HG03342 (cell line): Measurements from ENCODE around the gene MAEA.
"Not testable (repeated sequence)": the region's sequence is repeated elsewhere in the genome, so short reads cannot be mapped to it uniquely, and the experiment has no call there.

ENCODE experiments used
- ATAC-seq: cut with Tn5 transposase; IDR thresholded peaks from one replicate; pipeline ENCODE4 v1.9.1; 2021; ENCODE audit warnings: mild to moderate bottlenecking, moderate library complexity; ENCODE audit not compliant: unreplicated experiment

The MAEA gene

GRCh38 chr4:1318488-1319213, 29.0 kb downstream of the MAEA start:
- no peak for ATAC-seq

GRCh38 chr4:1321486-1321885, 31.8 kb downstream of the MAEA start:
- ATAC-seq, result no peak

GRCh38 chr4:1321946-1322650, 32.4 kb downstream of the MAEA start:
- no peak for ATAC-seq

GRCh38 chr4:1323280-1323634, 33.6 kb downstream of the MAEA start:
- no peak for ATAC-seq

GRCh38 chr4:1323635-1324442, 34.1 kb downstream of the MAEA start:
- ATAC-seq, result no peak

GRCh38 chr4:1324443-1325175, 34.9 kb downstream of the MAEA start:
- not testable (repeated sequence) for ATAC-seq

GRCh38 chr4:1325176-1325480, 35.4 kb downstream of the MAEA start:
- no peak for ATAC-seq

- ATAC-seq, result no peak
These were observed 36.3 kb downstream of the MAEA start for GRCh38 chr4:1325681-1326635.

- no peak for ATAC-seq
These were observed 37.2 kb downstream of the MAEA start for GRCh38 chr4:1326751-1327525.

- no peak for ATAC-seq
These were observed 38.0 kb downstream of the MAEA start for GRCh38 chr4:1327526-1328266.

- ATAC-seq, result no peak
These were observed 38.8 kb downstream of the MAEA start for GRCh38 chr4:1328267-1329155.

- ATAC-seq, result no peak
These were observed 40.0 kb downstream of the MAEA start for GRCh38 chr4:1329408-1330371.

GRCh38 chr4:1330761-1331590, 41.3 kb downstream of the MAEA start:
- no peak for ATAC-seq

GRCh38 chr4:1331591-1332353, 42.1 kb downstream of the MAEA start:
- ATAC-seq, result no peak

GRCh38 chr4:1332686-1333085, 43.0 kb downstream of the MAEA start:
- no peak for ATAC-seq
